Gastroesophageal sphincter (tissue), 3 donors: ENCODE data around the gene RGS17.

Source experiments
- EP300 ChIP-seq: sonication (generic); formaldehyde crosslinking; IDR thresholded peaks from one replicate; pipeline ENCODE4 v1.6.1; 2017; ENCODE audit warnings: antibody characterized with exemption, mild to moderate bottlenecking
- POLR2A ChIP-seq, 2 donors: fragments of 450-650 bp; IDR thresholded peaks; one replicate each; pipeline ENCODE4 v1.6.1; 2017; ENCODE audit warnings: antibody characterized with exemption in 2 of 2, mild to moderate bottlenecking in 2 of 2, moderate library complexity in 1 of 2
- TF ChIP-seq, protein P1 (sequence below), 4 experiments: fragments of 200-600 bp in 2 of 4; fragments of 450-650 bp in 2 of 4; sonication (generic) in 1 of 4; IDR thresholded peaks; one replicate each; pipeline ENCODE4 v1.5.1; 2017 to 2019; ENCODE audit warnings: antibody characterized with exemption in 4 of 4, mild to moderate bottlenecking in 2 of 4, moderate library complexity in 2 of 4

DNA sequence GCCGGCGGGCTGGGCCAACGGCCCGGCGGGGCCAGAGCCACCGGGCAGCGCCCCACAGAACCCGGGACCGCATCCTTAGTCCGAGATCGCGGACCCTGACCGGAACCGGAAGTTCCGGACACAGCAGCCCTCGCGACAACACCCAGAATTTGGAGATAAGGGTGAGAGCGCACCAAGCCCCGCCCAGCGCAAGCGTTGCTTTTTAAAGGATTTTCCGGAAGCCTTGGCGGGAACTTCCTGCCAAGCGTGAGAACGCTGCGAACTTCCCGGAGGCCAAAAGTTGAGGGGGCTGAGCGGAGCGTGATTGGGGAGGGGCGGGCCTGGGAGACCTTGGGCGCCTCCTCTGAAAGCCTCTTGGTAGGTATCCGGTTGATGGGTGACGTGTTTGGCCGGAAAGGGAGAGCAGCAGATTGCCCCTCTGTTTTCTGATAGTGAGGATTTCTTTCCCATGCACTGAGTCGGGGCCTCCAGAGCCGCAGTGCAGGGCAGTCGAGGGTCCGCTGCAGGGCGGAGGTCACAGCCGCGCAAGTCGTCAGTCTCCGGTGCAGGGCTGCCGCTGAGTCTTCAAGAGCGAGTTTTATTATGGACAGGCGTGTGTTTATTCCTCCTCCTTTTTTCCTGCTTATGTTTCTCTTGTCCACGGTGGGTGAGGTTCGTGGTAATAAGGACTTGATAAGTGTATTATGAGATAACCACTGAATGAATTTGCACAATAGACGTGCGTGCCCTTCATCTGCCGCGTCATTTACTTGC lies 128.3 kb downstream of the RGS17 start, which contains the start of gene MTRF1L:
- TF ChIP-seq EP300 (no peak), POLR2A (IDR thresholded peaks at IDR 0.05) (peak; percentile 84)
- TF ChIP-seq, protein P1, sequence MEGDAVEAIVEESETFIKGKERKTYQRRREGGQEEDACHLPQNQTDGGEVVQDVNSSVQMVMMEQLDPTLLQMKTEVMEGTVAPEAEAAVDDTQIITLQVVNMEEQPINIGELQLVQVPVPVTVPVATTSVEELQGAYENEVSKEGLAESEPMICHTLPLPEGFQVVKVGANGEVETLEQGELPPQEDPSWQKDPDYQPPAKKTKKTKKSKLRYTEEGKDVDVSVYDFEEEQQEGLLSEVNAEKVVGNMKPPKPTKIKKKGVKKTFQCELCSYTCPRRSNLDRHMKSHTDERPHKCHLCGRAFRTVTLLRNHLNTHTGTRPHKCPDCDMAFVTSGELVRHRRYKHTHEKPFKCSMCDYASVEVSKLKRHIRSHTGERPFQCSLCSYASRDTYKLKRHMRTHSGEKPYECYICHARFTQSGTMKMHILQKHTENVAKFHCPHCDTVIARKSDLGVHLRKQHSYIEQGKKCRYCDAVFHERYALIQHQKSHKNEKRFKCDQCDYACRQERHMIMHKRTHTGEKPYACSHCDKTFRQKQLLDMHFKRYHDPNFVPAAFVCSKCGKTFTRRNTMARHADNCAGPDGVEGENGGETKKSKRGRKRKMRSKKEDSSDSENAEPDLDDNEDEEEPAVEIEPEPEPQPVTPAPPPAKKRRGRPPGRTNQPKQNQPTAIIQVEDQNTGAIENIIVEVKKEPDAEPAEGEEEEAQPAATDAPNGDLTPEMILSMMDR (IDR thresholded peaks at IDR 0.05): no peak
